Measurements from ENCODE around the gene SRGAP2.
"Not testable (repeated sequence)": the region's sequence is repeated elsewhere in the genome, so short reads cannot be mapped to it uniquely, and the experiment has no call there.

The SRGAP2 gene

DNA sequence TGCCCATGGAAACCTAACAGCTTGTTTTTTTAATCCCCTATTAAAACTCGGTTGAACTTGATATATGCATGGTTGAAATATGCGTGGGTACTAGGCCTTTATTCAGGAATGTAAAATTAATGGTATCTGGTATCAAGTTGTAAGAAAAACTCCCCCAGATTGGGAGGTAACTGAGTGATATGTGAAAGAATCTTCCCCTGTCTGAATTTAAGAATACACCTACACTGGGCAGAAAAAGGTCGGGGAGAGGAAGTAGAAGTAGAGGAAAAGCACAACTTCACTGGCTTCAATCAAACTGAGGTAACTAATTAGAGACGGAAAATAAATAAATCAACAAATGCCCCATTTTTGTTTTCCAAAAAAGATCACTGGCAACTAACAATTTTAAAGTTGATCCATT lies 16.5 kb upstream of the SRGAP2 start:
- H3K9ac ChIP-seq; H3K4me3 ChIP-seq; H3K27ac ChIP-seq; H3K27me3 ChIP-seq; H3K36me3 ChIP-seq; H3K4me2 ChIP-seq; H3K4me1 ChIP-seq; H3K9me3 ChIP-seq (replicated peaks in 1 of 11); H4K20me1 ChIP-seq: not testable (repeated sequence)

GRCh38 chr1:206195182-206195581 lies 8.2 kb upstream of the SRGAP2 start:
- not testable (repeated sequence) for H3K4me3 ChIP-seq; H3K27ac ChIP-seq; H3K9ac ChIP-seq; H3K9me3 ChIP-seq (replicated peaks in 1 of 11); H3K36me3 ChIP-seq; H4K20me1 ChIP-seq; H3K4me2 ChIP-seq; H3K27me3 ChIP-seq; H3K4me1 ChIP-seq

GRCh38 chr1:206196748-206197424 lies 6.5 kb upstream of the SRGAP2 start:
- H3K4me1 ChIP-seq; H3K27ac ChIP-seq; H3K9ac ChIP-seq; H3K4me3 ChIP-seq; H4K20me1 ChIP-seq; H3K27me3 ChIP-seq; H3K36me3 ChIP-seq; H3K4me2 ChIP-seq; H3K9me3 ChIP-seq (replicated peaks in 1 of 11): not testable (repeated sequence)

- Histone ChIP-seq H3K4me3 (peak within 1 kb of the TSS; percentile 52 to 73 (median 62)), H3K27ac (peak within 1 kb of the TSS in 10 of 11 experiments; percentile 58 to 82 (median 69); a peak in 20 of 22 replicates)
Observed at GRCh38 chr1:206202789-206203363, 465 bp upstream of the SRGAP2 start, which contains the start of gene FAM72A. Gene FAM72A, minus strand, starts transcription at chr1:206202839. Its CDS starts 814 bp downstream, at chr1:206202025.

DNA sequence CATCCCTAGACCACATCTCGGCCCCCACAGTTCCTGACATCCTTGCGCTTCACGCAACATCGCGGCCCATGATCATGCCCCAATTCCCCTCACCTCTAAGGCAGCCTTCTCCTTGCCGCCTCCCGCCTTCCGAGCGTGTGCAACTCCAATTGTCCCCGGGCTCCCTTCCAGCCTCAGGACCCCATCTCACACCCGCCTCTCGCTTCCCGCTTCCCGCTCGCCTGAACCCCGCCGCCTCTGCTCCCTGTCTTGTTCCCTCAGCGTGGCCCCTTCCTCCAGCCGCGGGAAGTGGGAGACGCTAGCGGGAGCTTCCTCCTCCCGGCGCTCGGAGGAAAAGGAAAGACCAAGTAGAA lies 794 bp downstream of the SRGAP2 start:
- H3K4me2 ChIP-seq; H3K36me3 ChIP-seq; H3K4me1 ChIP-seq; H3K9me3 ChIP-seq (replicated peaks in 1 of 11); H4K20me1 ChIP-seq; H3K27me3 ChIP-seq: not testable (repeated sequence)
- Histone ChIP-seq H3K9ac (peak overlapping the region in 10 of 11 experiments; percentile 43 to 71 (median 66); a peak in 13 of 22 replicates), H3K4me3 (peak overlapping the region; percentile 43 to 67 (median 59)), H3K27ac (peak overlapping the region in 3 of 11 experiments; percentile 47 to 69 (median 50); a peak in 5 of 22 replicates)

More at GRCh38 chr1:206202789-206203363, 465 bp upstream of the SRGAP2 start, which contains the start of gene FAM72A:
- peak within 1 kb of the TSS; percentile 68 to 81 (median 78); a peak in 20 of 22 replicates for H3K9ac ChIP-seq
- not testable (repeated sequence) for H3K4me1 ChIP-seq; H3K9me3 ChIP-seq (replicated peaks in 1 of 11); H4K20me1 ChIP-seq; H3K4me2 ChIP-seq; H3K36me3 ChIP-seq; H3K27me3 ChIP-seq

DNA sequence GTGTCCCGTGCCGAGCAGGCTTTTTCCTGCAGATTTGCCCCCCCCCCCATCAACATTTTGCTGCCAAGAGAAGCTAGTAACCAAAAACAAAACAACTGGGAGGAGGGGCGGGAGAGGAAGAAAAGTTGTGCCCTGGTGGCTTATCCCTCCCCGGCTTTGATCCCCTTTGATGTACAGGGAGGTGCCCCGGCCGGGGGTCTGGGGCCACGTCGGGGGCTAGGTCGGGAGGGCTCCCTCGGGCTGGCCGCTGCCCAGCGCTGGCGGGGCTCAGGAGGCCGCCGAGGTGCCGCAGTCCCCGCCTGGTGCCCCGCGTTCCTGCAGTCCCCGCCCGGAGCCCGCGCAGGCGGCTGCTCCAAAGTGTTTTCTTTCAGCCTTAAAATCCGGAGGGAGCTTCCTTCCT lies 1.5 kb downstream of the SRGAP2 start:
- not testable (repeated sequence) for H3K9me3 ChIP-seq (replicated peaks in 1 of 11); H3K36me3 ChIP-seq; H3K27me3 ChIP-seq; H3K4me1 ChIP-seq
- peaks cover 0 to 11% (median 0%) of the 10 kb centered on the region in 11 experiments; a peak in 4 of 22 replicates for H4K20me1 ChIP-seq
- H3K4me3 ChIP-seq = peak overlapping the region; percentile 53 to 73 (median 64)
- H3K9ac ChIP-seq = peak overlapping the region; percentile 72 to 82 (median 79)
- H3K4me2 ChIP-seq = peak overlapping the region in 10 of 11 experiments; percentile 26 to 68 (median 44); a peak in 13 of 22 replicates
- H3K27ac ChIP-seq = peak overlapping the region; percentile 61 to 79 (median 73)

DNA sequence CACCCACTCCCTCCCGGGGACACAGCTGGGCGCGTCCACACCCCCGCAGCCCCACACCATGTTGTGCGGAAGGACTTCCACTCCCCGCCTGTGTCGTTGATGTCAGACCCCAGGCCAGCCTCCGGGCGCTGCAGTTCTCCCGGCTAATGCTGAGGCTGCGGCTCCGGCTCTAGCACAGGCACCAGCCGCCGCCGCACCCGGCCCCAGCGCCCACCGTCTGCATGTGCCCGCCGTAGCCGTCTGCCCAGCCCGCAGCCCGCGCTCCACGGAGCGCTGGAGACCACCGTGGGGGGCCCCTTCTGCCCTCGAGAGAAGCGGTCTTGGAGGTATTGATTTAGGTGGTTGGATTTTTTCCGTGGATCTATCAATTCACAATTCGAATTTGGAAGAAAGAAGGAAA lies 2.2 kb downstream of the SRGAP2 start:
- Histone ChIP-seq H4K20me1 (peaks cover 0 to 15% (median 0%) of the 10 kb centered on the region in 11 experiments; a peak in 4 of 22 replicates), H3K9ac (peak overlapping the region; percentile 19 to 66 (median 55); a peak in 16 of 22 replicates), H3K27ac (peak overlapping the region in 2 of 11 experiments; percentile 29 to 35; a peak in 1 of 22 replicates), H3K4me3 (peak overlapping the region; percentile 45 to 67 (median 56)), H3K4me2 (peak overlapping the region in 8 of 11 experiments; percentile 37 to 58 (median 48); a peak in 10 of 22 replicates)
- not testable (repeated sequence) for H3K4me1 ChIP-seq; H3K9me3 ChIP-seq (replicated peaks in 1 of 11); H3K36me3 ChIP-seq; H3K27me3 ChIP-seq

GRCh38 chr1:206210802-206211201 lies 7.5 kb downstream of the SRGAP2 start:
- Histone ChIP-seq H3K4me2 (peak overlapping the region in 3 of 11 experiments; percentile 24 to 35 (median 33); a peak in 3 of 22 replicates), H4K20me1 (peaks cover 0 to 23% (median 0%) of the 10 kb centered on the region in 11 experiments; a peak in 4 of 22 replicates)
- H3K36me3 ChIP-seq; H3K4me3 ChIP-seq; H3K27ac ChIP-seq; H3K9me3 ChIP-seq (replicated peaks in 1 of 11); H3K27me3 ChIP-seq; H3K4me1 ChIP-seq; H3K9ac ChIP-seq: not testable (repeated sequence)

GRCh38 chr1:206215600-206216392 lies 12.5 kb downstream of the SRGAP2 start:
- not testable (repeated sequence) for H3K4me3 ChIP-seq; H3K4me2 ChIP-seq; H3K9ac ChIP-seq; H3K4me1 ChIP-seq; H3K36me3 ChIP-seq; H3K27me3 ChIP-seq; H3K9me3 ChIP-seq (replicated peaks in 1 of 11); H3K27ac ChIP-seq
- peaks cover 0 to 11% (median 0%) of the 10 kb centered on the region in 11 experiments; a peak in 3 of 22 replicates for H4K20me1 ChIP-seq

DNA sequence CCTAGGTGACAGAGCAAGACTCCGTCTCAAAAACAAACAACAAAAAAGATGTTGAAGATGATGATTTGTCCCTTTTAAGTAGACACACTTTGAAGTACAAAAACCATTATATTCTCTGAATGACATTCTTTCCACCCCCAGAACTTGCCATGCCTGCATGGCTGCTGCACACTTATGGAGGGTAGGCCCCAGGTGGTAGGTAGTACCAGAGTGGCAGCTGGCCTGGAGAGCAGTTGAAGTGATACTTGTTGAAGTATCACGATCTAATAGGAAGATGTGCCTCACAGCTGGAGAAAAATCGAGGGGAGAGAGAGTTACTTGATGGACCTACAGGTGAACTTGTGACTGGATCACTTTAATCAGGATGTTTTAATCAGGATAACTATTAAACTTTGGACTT lies 14.9 kb downstream of the SRGAP2 start:
- H4K20me1 ChIP-seq = peaks cover 0 to 11% (median 0%) of the 10 kb centered on the region in 11 experiments; a peak in 2 of 22 replicates
- not testable (repeated sequence) for H3K27me3 ChIP-seq; H3K4me2 ChIP-seq; H3K9me3 ChIP-seq (replicated peaks in 1 of 11); H3K27ac ChIP-seq; H3K4me3 ChIP-seq; H3K36me3 ChIP-seq; H3K9ac ChIP-seq
- H3K4me1 ChIP-seq = peaks cover 0 to 10% (median 5%) of the 10 kb centered on the region in 10 experiments; a peak in 13 of 20 replicates

DNA sequence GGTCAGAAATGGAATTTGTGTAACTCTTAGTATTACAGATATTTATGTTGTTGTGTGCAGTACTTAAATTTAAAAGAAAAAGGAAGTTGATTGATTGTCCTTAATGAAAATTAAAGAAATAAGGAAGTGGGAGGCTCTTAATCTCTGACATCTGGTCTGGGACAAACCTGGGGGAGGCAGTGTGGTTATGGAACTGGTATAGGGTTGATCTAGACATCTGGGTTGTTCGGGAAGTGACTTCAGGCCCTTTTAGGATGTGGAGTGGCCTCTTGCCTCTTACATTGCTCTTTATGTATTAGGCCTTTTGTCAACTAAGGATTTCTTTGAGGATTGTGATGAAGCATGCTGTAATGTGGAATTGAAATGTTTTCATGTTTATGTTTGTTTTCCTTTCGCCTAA lies 15.4 kb downstream of the SRGAP2 start:
- peaks cover 0 to 11% (median 0%) of the 10 kb centered on the region in 11 experiments; a peak in 2 of 22 replicates for H4K20me1 ChIP-seq
- H3K27ac ChIP-seq; H3K9me3 ChIP-seq (replicated peaks in 1 of 11); H3K4me3 ChIP-seq; H3K36me3 ChIP-seq; H3K9ac ChIP-seq; H3K27me3 ChIP-seq; H3K4me2 ChIP-seq: not testable (repeated sequence)
- peaks cover 0 to 10% (median 5%) of the 10 kb centered on the region in 10 experiments; a peak in 13 of 20 replicates for H3K4me1 ChIP-seq

DNA sequence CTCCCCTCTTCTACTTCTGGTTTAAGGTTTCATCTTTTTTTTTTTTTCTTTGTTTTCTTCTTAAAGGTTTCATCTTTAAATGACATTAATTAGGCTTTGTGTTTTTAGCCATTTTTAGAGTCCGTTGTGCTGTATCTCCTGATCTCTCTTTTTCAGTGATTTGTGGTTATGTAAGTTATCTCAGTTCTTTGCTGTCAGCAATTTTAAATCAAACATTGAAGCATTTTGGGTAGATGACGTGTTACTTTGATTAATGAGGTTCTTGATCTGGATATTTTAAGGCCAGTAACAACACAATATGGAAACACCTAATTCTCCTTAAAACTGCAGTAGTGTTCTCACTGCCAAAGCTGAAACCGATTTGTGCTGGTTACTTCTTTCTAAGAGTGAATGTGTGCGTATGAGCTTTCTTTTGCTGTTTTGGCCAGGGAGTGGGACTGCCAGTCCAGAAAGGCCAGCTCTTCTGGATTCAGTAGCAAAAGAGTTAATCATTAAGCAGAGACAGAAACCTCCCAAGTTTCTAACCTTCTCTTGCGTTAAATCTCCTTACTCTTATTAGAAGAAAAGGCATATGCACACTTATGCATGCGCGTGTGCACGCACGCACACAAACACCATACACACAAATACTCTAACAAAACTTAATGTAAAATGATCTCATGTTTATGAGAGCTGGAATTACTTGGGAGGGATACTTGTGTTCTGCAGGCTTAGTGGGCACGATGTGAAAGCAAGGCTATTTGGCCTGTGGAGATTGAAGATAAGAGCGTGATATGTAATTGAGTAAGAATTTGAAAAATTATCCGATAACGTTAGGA lies 16.4 kb downstream of the SRGAP2 start:
- not testable (repeated sequence) for H4K20me1 ChIP-seq; H3K9me3 ChIP-seq (replicated peaks in 1 of 11); H3K9ac ChIP-seq; H3K36me3 ChIP-seq; H3K4me3 ChIP-seq; H3K27me3 ChIP-seq
- peak overlapping the region in 2 of 11 experiments; percentile 49 to 51; a peak in 3 of 22 replicates for H3K27ac ChIP-seq
- H3K4me2 ChIP-seq = peak overlapping the region in 5 of 11 experiments; percentile 32 to 79 (median 66); a peak in 8 of 22 replicates
- peaks cover 0 to 10% (median 5%) of the 10 kb centered on the region in 10 experiments; a peak in 13 of 20 replicates for H3K4me1 ChIP-seq

All from BLaER1 treated with 17β-estradiol and CSF1 and Interleukin-3, amounts not matched to agents 10 nM and 100 nM (cell line).